NCI-H146 (cell line): ENCODE data around the gene RALGPS1.

Experiments
- DNase-seq: peaks from one replicate; lab custom pipeline; 2025; lab: John Stamatoyannopoulos, UW

The RALGPS1 gene

DNA sequence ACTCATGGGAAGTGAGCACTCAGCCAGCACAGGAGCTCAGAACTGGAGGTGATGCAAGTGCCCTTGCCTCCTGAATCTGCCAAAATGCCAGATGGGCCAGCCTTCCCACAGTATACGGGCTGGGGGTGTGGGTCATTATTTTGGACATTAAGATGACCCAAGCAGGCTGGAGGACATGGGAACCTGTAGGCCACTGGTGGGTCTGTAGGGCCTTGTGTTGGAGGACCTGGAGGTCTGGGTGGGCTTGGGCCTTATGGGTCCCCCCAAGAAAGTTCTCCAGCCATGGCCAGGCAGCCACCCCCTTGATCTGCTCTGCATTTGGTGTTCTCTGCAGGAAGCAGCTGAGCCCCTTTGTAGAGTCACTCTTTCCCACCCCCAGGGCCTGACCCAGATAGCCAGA, 278.9 kb downstream of the RALGPS1 start:
- DNase-seq: no peak

DNA sequence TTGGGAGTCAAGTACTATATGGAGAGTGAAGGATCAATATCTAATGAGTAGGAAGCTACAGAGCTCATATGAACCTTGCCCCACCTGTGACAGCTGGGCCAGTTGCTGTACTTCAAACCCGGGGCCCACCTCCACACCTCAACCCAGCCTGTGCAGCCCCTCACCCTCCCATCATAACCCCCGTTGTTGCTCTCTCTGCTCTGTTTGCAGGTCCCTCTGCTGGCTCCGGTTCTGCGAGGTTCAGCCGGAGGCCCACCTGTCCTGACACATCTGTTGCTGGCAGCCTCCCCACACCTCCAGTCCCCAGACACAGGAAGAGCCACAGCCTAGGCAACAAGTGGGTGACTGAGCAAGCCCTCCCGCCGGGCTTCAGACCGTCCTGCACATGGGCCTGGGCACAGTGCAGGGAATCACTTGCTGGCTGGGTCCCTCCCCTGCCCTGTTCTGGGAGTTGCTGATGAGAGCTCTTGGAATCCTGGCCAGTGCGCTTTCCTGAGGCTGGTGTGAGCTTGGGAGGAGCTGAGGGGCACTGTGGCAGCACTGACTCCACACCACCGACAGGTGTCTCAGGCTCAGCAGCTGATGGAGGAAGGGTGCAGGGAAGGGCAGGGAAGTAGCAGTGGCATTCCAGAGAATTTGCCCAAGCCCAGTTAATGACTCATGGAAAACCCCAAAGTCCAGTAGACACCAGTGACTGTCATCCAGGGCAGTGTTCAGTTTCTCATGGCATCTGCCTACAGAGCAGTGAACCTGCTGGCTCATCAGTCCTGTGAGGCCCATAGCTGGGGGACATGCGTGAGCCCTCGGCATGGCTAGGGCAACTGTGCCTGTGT, 280.5 kb downstream of the RALGPS1 start:
- DNase-seq: no peak

DNA sequence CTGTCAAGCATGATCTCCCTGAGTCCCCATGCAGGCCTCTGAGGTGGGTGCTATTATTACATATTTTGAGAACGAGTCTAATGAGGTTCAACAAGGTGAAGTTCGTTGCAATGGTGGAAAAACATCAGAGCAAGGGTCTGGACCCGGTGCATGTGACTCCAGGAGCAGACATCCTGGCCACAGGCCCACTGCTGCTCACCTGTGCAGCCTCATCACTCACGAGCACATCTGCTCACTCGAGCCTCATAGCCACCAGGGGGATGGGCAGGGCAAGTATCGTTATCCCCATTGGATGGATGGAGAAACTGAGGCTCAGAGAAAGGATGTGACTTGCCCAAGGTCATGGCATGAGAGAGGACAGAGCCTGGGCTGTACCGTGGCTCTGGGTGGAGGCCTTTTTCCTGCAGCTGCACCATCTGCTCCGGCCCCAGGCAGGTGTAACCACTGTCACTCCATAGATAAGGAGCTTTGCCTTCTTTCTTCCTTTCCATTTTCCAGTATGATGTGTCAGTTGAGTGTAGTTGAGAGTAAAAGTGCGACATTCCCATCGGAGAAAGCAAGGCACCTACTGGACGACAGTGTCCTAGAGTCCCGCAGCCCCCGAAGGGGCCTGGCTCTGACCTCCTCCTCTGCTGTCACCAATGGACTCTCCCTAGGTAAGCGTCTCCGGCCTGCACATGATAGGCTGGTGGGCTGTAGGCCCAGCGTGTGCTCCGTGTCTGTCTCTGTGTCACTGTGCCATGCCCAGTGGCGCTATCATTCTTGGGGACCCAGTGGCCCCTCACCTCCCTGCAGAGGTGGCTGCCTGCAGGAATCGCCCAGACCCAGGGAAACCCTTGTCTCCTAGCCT, 281.6 kb downstream of the RALGPS1 start:
- DNase-seq: no peak

DNA sequence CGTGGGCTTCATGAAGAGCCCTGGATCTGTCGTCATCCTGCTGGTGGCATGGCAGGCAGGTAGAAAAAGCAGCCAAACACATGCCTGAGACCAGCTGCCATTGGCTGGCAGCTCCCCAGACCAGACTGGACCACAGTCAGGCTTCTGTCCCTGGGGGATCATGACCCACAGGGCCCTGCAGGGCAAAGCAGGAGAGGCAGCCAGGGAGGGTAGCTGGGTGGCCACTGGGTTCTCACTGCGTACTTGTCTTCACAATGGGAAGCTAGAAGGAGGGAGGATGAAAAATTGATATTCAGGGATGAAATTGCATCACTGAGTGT, 282.2 kb downstream of the RALGPS1 start:
- DNase-seq: no peak

DNA sequence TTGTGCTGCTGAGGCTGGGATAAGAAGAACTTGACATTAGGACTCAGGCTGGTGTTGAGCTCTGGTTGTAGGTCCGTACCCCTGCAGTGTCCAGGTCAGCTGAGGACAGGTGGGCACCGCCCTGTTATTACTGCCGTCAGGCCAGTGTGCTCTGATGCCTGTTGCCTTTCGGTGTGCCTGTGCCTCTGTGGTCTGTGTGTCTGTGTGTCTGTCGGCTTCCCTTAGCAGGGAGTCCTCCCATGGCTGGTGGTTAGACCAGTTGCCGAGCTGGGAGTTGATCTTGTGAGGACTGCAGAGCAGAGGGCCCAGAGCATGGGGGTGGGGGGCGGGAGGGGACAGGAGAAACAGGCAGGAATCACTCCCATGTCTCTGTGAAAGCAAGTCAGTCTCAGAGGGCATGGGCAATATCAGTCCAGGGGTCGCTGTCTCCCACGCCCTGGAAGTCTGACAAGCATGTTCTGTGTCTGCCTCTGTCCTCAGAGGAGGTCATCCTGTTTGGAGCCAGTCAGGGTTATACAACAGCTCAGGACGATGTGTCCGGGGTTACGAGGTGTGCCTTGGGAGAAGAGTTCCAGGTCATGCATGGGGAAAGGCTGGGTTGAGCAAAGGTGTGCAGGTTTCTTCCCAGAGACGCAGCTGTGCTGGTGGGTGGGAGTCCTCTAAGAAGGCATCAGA, 282.7 kb downstream of the RALGPS1 start:
- no peak for DNase-seq

DNA sequence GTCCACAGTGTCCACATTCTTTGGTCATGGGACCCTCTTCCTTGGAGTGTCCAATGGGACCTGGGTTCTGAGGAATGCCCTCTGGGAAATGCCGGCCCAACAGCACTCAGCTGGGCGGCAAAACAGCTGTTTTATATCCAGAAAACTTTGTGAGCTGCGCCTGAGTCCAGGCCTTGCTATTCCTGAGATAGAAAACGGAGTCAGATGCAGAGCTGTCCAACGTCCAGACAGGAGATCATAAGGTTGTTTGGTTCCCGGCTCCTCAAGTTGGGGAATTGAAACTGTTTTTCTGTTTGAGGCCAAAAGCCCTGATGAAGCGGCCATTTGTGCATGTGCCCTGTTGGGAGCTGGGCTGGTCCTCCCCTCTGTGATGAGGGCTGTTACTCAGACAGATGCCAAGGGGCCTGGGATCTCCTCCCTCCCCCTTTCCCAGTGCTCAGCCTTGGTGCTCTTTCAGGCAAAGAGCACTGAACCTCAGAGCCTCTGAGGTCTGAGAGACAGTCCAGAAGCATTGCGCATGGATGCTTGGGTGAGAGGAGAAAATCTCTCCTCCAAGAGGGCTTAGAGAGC, 283.4 kb downstream of the RALGPS1 start:
- DNase-seq: no peak

DNA sequence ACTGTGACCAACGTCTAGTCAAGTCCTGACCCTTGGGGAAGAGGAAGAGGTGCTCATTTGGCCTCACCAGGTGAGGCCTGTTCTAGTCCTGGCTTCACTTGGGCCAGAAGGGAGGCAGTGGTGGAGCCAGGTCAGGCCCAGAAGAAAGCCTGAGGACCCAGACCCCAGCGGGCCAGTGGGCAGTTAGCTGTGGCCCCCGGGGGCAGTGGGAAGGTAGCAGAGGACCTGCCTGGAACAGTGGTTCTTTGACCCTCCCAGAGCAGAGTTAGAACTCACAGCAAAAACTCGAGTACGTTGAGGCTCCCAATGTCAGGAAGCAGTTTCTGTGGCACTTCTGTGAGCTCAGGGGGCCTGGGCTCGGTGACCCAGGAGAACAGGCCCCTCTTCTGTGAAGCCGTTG, 284.0 kb downstream of the RALGPS1 start:
- no peak for DNase-seq

DNA sequence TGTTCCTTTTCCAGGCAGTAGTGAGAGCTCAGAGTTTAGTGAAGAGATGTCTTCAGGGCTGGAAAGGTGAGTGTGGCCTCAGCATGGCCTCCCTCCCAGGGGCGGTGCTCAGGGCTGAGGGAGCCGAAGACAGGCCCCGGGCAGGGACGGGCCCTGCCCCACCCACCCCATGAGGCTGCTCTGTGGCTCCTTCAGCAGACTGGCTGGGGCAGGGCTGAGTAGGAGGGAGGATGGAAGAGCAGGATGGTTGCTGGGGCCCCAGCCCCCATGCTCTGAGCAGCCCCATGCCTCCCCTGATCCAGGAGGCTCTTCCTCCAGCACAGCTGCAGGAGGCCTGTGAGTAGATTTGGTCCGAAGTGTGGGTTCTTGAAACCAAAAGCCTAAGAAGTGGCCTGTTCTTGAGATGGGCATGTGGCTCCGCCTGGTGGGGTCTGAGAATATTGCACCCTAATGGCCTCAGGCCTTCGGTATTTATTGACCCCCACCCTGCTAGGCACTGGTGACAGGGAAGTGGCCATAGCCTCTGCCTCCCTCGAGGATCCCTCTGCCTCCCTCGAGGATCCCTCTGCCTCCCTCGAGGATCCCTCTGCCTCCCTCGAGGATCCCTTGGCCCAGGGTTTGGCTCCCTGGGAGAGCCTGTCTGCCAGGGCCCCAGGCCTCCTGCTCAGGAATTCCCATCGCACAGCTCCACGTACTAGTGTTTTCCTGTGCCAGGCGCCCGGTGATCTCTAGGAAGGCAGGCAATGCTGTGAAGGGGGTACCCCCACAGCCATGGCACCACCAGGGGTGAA, 284.6 kb downstream of the RALGPS1 start:
- peak; percentile 13 for DNase-seq

DNA sequence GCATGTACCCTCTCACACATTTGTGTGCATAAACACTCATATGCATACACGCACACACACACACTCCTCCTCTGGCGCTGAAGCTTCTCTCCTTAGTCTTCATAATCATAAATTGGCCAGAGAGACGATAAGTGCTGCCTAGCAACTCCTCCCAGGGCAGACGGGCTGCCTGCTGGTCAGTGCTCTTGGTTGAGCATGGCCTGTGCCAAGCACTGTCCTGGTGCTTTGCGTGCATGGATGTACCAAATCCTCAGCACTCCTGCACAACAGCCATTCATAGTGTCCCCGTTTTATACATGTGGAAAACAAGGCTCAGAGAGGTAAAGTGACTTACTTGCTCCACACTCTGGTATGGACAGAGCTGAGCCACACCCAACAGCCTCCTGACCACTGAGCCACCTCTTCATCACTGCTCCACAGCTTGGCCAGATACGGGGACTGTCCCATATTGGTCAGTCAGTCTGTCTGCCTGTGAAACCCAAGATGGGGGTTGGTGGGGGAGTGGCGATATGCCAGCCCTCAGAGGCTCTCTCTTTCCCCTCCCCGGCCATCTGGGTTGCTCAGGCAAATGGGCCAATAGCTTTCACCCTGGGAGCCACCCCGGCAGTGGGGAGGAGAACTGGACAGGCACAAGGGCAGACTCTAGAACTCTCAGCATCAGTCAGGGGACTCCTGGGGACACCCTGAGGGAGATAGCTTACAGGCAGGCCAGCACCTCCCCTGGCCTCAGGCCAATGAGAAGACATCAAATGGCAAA, 285.7 kb downstream of the RALGPS1 start:
- DNase-seq: no peak

DNA sequence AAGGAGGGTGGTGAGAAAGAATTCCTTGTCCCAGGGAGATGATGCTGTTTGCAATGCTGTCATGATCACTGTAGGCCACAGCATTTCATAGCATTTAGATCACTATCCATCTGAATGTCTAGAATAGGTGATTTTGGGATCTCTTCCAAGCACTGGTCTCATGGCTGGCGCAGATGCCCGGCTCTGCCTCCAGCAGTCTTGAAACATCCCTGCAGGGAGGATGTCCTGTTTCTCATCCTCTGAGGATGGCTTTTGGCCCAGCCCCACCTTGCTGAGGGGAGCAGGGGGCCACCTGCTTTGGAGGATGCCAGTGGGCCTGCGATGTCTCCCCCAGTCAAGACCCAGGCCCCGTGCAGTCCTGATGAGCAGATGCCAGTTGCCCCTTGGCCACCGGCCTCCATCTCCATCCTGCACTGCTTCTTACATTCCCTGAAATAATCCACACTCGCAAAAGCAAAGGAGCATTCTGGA, 286.5 kb downstream of the RALGPS1 start:
- DNase-seq: no peak

DNA sequence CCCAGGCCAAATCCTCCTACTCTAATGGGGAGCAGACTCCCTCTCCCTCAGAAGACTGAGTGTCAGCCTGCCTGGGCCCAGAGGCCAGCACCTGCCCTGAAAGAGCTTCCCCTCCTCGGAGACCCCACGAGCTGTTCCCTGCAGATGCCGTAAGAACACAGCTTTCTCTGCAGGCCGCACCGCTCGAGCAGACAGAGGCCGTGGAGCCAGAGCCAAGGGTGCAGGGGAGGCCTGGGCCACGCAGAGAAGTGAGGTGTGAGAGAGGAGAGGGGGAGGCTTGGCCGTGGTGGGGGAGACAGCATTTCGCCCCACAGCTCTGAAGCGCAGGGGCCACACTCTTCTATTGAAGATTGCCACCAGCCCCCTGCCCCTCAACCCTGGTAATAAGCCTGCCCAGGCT, 287.1 kb downstream of the RALGPS1 start:
- DNase-seq: no peak

DNA sequence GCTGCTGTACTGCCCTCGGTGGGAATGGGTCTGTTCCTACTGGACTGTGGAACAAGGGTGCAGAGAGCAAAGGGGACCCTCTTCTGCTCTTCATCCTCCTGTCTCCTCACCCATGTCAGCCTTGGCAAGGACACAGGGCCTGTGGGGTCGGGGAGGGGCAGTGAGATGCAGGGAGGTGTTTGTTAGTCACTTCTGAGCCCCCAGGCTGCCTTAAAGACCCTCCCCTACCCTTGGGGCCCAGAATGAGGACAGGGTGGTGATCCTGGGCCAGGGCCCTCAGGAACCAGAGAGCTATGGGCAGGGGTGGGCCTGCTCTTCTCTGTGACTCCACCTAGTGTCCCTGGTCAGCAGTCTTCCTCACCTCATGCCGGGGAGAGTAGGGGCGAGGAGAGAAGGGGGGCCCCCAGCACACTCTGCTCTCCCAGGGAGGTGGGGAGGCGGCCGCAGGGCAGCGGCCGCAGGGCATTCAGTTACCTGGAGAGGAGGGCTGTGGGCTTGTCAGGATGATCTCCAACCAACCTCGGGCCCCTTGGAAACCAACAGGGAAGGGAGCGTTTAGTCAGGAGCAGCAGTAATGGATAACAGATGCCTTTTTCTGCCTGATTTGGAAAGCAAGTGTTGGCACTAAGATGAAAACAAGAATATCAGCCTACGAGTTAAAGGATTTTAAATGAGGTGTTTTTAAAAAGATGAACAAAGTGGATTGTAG, 288.0 kb downstream of the RALGPS1 start:
- no peak for DNase-seq

DNA sequence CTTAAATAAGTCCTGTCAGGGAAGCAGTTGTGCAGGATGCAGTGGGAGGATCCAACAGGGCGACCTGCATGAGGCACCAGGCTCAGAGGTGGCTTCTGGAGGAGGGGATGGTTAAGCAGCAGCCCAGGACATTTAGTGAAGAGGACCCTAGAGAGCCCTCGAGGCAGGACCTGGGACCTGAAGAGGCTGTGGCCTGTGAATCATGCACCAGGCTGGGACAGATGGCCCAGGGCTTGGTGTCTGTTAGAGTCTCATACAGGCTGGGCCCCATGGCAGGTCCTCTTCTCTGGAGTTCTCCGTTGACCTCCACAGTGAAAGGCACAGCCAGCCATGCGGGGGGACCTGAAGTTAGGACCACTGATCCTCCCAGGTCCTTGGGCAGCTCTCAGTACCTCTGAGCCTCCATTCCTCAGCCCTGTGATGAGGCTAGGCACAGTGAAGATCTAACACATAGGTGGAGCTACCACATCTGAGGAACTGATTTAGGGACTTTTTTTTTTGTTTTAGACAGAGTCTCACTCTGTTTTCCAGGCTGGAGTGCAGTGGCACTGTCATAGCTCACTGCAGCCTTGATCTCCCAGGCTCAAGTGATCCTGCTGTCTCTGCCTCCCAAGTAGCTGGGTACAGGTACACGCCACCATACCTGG, 289.2 kb downstream of the RALGPS1 start:
- DNase-seq: no peak

DNA sequence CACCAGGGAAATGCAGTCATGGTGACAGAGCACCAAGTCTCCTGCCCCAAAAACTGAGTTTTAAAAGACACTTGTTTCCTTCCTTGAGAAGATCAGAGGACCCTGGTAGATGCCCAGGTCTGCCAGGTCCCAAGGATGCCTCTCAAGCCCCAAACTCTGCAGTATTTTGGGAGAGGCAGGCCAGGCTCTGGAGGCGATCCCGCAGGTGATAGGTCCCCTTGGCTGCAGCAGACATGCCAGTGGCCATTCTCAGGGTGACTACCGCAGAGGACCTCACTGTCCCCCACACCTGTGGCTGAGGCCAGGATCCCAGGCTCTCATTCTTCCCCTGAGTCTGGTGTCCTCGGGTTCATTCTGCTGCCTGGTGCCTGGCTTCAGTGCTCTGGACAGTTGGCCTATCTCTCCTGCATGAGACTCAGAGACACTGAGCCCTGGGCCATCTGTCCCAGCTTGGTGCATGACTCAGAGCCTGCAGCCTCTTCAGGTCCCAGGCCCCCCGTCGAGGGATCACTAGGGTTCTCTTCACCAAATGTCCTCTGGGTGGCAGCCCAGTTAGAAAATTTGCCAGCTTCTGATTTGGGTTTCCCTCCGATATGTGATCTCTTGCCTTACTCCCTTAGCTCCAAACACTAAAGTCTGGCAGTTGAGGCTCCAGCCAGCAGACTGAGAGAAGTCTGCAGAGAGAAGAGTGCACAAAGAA, 290.3 kb downstream of the RALGPS1 start:
- no peak for DNase-seq

DNA sequence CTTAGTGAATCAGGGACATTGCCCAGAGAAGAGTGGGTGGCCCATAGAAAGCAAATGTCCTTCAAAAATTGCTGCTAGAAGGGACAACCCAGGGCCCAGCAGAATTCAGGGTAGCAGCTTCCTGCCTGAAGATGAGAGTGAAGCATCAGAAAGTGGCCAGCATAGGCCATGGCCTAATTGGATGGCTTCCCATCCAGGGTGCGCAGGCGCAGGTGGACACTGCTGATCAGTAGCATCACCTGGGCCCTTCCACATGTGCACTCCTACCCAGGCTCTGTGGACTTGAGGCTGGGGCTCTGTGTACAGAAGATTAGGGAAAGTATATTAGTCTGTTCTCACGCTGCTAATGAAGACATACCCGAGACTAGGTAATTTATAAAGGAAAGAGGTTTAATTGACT, 291.4 kb downstream of the RALGPS1 start:
- no peak for DNase-seq

DNA sequence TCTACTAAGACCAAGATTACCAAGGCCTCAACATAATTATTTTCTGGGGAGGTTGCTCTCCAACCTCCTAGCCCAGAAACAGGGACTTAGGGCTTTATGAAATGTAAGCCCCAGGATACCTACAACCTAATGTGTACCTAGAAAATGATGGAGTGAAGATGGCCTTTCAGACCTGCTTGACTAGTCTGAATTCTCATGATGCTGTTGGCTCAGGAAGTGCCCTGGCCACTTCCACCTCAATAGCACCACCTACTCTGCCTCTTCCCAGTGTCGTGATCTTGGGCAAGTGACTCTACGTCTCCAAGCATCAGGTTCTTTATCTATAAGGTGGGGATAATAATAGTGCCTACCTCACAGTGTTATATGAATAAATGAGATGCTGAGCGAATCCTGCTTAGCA, 292.1 kb downstream of the RALGPS1 start:
- no peak for DNase-seq

DNA sequence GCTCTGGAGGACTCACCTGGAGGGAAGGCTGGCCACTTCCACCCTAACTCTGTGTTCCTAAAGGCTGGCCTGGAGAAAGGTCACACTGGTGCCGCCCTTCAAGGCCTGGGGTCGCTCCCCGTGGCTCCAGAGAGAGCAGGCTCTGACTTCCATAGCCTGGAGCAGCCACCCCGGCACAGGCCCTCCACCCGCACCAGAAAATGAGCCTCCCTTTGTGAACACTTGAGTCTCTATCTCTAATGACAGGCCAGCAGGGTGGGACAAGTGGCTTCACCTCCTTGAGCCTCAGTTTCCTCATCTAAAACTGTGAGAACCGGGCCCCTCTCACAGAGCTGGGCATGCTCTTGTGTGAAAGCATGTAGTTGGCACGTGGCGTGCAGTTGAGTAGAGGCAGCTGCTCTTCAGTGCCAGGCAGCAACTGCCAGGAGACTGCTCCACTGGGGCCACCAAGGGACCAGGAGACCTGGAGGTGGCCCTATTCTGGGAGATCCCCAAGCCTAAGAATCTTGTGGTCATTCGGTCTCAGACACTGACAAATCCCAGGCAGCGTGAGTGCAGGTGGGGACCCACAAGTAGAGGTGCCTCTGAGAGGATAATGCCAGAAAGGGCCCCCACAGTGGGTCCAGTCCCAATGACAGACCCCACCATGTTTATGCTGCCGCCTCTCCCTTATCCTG, 293.3 kb downstream of the RALGPS1 start:
- no peak for DNase-seq

DNA sequence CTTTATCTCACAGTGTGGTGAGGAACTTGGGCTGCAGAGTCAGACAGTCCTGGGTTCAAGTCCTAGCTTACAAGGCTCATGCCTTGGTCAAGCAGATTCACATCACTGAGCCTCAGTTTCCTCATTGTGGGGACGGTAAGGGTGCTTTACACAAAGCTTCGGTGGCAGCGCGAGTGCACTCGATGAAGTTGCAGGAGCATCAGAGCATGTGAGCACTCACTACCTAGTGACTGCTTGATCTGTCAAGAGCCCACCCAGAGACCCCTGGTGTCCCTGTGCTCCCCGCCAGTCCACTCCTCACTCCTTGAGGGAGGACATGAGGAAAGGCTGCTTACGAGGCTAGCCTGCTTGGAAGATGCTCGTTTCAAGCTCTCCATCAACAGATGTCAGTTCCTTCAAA, 293.8 kb downstream of the RALGPS1 start:
- no peak for DNase-seq
